Epidermal melanocyte (primary cell): ENCODE measurements around the gene HS3ST3A1.
A peak's percentile ranks its signal among the peaks of the same experiment; 100 is the strongest.
"Not testable (repeated sequence)": the region's sequence is repeated elsewhere in the genome, so short reads cannot be mapped to it uniquely, and the experiment has no call there.

Source experiments
- DNase-seq: peaks from one replicate; pipeline ENCODE4 v3.0.0; 2011; ENCODE audit warnings: low spot score; ENCODE audit not compliant: insufficient read length

The HS3ST3A1 gene

DNA sequence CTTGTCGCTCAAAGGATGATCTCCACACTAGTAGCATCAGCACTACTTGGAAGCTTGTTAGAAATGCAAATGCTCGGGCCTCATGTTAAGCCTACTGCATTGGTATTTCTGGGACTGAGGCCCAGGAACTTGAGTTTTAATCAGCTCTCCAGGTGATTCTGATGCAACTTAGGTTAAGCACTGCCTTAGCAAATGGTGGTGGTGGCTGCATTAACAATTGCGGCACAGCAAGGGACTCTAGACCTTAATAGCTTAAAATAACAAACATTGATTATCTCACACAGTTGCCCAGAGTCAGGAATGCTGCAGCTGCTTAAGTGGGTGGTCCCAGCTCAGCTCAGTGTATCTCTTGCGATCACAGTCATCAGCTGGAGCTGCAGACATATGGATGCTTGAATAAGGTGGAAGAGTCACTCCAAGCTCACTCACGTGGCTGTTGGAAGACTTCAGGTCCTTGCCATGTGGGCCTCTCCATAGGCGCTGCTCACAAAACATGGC lies 25.8 kb downstream of the HS3ST3A1 start:
- no peak for DNase-seq

DNA sequence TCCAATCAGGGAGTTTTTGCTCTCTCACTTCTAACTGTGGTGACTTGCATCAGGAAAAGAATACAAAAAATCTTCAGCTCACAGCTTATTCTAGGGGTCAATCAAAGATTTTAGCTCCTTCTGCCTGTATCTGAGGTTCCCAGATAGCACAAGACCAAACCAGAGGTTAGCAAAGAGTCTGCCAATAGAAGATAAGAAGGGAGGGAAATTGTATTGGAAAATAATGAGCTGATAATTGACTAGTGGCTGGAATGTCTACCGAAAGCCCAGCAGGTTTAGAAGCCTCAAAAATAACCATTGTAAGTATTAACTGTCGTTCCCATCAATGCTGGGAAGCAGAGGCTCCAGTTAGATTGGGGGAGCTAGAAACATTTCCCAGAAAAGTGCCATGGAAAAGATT lies 26.3 kb downstream of the HS3ST3A1 start:
- no peak for DNase-seq

DNA sequence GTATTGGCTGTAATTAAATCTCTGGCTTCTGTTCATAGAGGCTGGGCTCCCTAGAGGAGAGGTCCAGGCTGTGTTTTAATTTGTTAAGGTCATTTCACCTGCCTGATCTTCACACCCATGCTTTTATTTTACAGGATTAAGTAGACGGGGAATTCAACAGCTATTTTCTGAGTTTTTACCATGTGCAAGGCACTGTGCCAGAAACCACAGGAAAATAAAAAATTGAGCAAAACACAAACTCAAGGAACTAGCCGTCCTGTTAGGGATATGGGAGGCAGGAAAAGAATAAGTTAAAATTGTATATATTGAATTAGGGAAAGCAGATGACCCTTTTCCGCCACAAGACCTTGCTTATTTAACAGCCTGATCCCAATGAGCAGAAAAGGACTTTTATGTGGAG lies 29.1 kb downstream of the HS3ST3A1 start:
- no peak for DNase-seq

DNA sequence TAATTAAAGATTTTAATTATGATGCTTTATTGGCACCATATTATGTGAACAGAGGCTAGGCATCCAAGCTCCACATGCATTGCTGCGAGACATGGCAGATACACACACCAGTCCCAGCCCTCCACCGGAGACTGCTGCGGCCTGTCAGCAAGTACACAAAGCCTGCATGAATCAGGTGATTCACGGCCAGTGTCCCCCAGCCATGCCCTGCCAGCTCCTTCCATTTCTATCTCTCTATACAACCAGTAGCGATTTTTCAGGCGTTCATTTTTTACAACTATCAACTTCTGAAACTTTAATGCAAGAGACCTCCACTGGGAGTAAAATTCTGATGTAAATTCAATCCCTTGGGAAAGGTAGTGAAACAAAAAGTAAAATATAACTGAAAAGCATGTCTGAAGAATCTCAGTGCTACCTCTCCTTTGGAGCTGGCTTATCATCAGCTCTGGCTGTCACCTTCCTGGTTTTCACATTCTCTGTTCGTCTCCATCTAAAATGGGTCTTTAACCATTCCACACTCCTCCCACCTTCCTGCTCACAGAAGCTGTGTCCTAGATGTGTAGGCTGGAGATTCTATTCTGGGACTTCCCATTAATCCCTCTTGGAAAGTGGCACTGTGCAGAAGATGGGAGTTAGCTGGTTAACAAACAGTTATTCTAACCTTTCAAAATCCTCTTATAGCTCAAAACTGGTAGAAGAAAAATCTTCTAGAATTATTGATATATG lies 32.2 kb downstream of the HS3ST3A1 start:
- DNase-seq, result no peak

DNA sequence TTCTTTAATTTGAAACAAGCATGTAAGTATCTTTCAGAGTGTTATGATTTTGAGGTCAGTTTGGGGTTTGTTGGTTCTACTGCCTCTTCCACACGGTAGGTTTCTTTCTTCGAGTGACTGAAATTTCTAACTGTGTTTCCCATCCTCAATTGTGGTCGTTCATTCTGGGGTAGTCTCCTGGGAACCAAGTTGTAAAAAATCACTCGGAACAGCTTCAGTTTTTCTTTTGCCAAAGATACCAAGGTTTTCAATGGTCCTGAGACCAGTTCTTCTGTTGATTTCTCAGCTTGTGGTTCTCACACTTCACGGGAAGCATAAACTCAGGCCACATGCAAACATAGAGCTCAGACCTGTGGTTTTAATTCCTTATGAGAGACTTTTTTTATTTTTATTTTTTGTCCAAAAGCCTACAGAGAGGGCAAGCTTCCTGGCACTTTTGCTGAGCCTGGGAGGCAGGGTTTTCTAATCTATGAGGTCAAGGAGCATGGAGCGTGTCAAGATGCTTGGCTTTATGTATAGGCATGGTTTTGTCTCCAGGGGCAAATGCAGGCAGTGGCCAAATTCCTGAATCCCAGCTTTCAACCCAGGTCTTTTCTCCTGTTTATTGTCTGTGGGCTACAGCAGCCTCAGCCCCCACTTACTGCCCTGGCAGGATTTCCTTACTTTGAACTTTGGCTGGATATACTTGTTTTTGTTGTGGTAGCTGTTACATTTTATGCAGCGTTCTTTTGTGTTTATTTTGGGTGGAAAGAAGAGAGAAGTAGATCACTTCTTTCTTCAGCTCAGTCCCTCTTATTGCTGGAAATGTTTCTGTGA lies 32.9 kb downstream of the HS3ST3A1 start:
- DNase-seq, result no peak

DNA sequence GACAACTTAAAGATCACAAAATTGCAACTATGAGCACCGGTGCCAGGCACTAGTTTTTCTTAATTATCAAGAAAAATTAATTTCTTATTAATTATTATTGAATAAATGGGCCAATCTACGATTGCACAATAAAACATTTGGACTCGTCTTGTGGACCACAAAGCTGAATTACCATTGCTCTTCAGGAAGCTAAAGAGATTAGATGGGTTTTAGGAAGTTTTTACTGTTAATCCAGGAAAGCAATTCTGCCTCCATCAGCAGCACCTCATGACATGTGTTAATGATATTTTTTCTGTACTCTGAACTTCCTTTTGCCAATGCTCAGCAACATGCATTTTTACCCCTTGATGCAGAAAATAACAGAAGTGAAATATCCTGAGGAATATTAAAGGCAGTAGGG lies 37.9 kb downstream of the HS3ST3A1 start:
- no peak for DNase-seq

DNA sequence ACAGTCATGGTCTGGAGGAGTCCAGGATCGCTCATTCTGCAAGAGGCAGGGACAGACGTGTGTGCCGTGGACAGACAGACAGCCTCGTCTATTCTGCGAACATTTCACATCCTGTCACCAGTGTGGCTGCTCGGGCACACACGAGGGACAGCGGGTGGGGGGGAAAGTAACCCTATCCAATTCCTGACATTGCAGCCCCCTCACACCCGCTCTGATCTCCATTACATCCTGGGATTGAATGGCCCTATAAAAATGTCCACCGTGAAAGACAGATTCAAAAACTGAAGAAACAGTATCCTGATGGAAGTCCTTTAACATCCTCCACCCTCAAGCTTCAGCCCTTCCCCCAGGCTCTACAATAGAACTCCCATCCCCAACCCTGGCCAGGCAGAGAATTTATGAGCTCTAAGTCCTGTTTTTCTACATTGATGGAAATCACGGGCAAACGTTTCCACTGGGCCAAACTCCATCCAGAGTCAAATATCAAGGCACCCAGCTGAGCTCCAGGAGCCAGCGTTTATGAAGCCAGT lies 39.4 kb downstream of the HS3ST3A1 start:
- peak; percentile 64 for DNase-seq

DNA sequence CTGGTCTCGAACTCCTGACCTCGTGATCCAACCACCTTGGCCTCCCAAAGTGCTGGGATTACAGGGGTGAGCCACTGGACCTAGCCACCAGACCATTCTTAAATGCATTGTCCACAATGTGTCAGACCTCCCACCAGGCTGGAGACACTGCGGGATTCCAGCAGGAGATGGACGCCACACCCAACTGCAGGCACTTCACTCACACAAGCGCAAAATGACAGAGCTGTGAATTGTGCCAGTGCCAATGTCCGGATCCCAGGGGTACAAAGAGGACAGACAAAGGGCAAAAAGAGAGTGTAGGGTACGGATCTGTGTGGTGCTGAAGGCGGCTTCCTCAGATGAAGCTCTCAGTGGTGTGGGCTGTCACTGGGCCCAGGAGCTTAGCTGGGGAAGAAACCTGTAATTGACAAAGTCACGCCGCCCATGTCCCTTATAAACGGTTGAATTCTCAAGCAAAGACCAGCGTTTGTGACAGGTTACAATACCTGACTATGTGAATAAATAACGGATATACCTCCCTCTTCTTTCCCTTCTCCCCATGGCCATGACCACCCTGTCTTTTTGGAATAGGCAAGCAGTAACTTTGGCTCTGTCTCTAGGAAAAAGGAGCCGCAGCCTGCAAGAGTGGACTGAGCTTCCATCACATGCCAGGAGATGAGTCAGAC lies 40.0 kb downstream of the HS3ST3A1 start:
- no peak for DNase-seq

DNA sequence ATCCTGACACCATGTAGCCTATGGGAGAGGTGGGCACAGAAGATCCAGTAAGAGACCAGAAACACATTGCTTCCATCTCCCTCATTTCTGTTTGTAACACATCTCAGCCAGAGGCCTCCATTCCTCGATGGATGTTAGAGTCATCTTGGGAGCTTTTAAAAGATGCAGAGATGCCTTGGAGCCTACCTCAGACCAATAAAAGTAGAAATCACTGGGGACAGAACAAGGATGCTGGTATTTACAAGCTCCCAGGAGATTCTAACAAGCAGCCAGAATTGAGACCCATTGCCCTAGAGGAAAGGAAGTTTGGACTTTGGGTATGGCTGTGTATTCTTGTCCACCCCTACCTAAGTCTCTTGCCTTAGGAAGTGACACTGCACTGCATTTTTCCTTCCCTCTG lies 40.8 kb downstream of the HS3ST3A1 start:
- no peak for DNase-seq

DNA sequence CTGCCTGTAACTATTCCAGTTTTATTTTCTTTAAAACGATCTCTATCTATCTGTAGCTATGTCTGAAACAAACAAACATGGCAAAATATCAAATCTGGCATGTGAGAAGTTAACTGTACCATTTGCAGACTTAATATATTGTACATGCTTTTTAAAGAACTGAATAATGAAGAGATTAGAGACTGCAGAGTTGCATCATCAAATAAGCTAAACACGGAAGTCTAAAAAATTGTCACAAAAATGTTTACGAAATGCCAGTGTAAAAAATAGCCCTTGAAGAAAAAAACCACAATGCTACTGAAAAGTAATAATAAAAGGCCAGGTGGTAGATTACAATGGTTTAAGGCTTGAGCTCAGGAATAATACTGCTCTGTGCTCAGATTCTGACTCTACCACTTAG lies 43.1 kb downstream of the HS3ST3A1 start:
- no peak for DNase-seq

DNA sequence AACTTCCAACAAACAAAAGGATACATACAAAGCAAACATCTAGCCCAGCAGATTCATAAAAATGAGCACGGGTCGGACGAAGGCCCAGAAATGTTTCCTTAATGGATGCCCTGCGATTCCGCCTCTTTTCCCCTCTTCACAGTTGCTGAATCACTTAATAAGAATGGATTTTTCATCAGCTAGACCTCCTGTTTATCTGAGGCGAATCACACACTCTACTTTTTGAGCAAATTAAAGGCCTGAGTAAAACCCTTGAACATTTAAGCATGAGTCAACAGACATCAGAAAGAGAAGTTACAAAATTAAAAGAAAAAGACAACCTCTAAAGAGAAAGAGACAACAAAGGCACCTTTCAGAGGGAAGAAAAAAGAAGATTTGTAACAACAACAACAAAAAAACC lies 44.7 kb downstream of the HS3ST3A1 start:
- no peak for DNase-seq

DNA sequence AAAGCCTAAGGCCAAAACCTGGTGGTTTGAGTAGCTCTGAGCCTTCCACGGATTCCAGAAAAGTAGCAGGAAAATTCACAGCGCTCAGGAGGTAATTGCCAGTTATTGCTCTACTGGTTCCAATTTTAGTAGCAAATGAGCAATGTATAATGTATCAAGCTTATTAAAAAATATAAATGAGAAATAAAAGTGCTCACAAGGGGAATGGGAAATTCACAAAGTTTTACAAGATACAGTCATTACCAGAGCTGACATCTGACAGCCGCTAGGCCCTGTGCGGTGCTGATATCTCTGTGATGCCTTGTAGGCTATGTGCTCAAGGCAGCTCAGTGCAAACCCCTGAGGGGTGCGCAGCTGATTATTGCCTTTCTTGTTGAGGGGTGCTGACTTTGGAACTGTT lies 47.5 kb downstream of the HS3ST3A1 start:
- DNase-seq, result no peak

DNA sequence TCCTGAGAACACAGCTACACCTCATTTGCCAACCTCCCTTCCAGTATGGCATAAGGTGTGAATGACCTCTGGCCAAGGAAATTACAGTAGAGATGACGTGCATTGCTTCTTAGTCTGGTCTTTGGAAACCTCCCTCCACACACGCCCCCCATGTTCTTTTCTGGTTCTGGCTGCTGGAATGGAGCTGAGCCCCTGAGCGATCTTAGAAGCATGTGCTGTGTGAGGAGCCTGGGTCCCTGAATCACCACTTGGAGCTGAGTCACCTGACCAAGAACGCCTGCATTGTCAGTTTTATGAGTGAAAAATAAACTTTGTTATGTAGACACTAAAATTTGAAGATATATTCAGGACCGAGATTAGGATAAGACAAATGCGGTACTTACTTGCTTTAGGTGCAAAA lies 51.4 kb downstream of the HS3ST3A1 start:
- DNase-seq, result no peak

DNA sequence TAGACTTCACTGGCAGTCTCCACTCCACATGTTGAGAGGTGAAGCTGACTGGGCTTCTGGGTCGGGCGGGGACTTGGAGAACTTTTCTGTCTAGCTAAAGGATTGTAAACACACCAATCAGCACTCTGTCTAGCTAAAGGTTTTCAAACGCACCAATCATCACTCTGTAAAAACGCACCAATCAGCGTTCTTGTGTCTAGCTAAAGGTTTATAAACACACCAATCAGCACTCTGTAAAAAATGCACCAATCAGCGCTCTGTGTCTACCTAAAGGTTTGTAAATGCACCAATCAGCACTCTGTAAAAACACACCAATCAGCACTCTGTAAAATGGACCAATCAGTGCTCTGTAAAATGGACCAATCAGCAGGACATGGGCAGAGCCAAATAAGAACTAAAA lies 53.2 kb downstream of the HS3ST3A1 start:
- not testable (repeated sequence) for DNase-seq

DNA sequence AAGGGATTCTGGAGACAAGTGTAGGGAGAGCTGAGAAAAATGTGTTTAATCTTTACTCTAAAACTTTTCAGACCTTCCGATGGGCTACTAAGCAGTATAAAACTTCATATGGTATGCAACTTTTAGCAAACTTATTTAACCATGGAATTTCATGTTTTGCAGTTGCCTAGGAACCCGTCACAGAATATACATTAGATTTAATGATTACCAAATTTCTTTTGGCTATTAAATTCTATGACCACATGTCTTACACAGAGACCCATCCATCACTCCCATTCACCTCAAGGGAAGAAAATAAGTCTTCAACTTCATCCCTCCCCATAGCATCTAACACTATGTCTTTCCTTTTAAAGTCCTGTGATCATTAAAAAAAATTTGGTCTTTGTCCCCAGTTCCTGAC lies 54.9 kb downstream of the HS3ST3A1 start:
- no peak for DNase-seq

DNA sequence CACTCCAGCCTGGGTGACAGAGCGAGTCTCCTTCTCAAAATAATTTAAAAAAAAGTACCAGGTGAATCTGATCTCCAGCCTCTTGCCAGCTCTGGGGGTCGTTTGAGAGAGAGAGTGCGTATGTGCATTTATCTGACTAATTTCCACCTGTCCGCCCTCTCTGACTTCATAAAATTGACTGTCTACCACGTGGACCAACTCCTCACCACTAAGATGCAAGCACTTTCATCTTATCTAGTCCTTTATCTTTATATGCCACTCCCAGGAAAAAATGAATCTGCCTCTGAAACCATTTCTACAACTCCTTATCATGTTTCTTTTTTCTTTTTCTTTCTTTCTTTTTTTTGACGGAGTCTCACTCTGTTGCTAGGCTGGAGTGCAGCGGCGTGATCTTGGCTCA lies 55.8 kb downstream of the HS3ST3A1 start:
- no peak for DNase-seq

DNA sequence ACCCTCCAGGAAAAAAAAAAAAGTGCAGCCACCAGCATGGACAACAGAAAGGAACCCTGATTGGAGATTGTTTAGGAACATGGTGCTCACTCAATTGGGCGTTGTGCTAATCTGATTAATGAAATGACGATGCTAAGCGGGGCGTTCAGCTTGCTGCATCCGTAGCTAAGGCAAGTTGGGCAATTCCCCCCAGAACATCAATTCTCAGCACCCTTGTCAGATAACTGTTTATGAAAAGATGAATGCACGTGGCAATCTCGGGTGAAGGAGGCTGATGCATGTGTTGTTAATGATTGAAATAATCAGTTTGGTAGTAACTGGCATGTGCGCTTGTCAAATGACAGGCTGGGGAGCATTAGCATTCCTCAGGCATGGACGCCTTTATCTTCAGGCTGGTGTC lies 57.0 kb downstream of the HS3ST3A1 start:
- DNase-seq, result no peak

DNA sequence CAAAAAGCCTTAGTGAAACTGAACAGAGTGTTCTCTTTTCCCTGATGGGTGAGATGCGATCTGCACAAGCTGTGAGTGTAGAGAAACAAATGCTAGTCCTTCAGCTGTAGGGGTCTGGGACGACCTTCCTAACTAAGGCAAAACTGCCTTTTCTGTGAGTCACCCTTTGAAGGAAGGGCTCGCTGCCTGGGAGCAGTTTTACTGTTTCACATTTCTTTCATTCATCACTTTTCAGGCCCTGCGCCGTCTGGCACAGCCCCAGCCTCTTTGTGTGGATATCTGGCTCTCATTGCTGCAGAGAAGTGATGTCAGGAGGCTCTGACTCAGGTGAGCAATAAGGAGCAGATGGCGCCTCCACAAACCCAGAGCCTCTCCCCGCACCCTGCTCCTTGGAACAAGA lies 57.4 kb downstream of the HS3ST3A1 start:
- no peak for DNase-seq

DNA sequence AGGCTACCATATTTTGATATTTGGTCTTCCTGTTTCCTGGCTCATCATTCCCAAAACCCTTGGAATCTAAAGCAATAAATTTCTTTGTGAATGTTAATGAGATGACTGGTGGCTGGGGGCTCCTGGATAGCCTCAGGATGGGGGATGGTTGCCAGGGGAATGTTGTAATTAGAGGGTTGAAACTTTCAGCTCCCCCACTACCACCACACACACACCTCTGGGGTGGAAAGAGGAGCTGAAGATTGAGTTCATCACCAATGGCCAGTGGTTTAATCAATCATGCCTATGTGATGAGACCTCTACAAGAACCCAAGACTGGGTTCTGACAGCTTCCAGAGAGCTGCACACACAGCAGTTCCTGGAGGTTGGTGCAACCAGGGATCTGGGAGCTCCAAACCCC lies 59.1 kb downstream of the HS3ST3A1 start:
- DNase-seq, result no peak

DNA sequence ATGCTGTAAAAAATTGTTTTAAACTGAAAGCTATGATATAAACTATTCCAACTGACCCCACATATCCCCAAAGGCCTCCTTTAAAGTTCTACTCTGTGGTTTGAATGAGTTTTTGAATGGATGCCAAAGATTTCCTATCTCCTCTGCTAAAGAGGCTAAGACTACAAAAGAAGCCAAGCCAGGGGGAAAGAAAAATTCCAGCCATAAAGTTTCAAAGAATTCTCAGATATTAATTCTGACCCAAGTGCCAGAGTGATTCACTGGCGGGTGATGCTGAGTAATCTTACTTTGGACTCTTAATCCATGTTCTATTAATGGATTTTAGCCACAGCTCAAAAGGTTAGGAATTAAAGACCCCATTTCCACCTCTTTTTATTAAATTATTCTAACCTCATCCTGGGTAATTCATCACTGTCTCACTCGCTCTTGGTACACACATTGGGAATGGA lies 60.7 kb downstream of the HS3ST3A1 start:
- peak; percentile 48 for DNase-seq

DNA sequence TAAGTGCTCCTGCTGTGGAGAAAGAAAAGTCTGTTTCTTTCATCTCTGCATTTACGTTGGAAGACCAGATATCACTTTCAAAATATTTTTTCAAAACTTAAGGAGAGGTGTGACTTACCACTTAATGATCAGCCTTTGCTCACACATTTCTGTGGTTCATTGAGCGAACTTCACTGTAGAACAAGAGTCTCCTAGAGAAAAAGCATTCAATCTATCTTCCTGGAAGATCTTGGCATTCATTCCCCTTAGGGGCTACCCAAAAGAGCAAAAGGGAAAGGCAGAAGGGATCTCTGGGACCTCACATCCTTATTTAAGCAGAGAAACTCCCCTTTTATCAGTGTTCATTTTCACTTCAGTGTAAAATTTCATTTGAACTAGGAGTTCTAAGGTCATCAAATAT lies 61.2 kb downstream of the HS3ST3A1 start:
- DNase-seq, result no peak

DNA sequence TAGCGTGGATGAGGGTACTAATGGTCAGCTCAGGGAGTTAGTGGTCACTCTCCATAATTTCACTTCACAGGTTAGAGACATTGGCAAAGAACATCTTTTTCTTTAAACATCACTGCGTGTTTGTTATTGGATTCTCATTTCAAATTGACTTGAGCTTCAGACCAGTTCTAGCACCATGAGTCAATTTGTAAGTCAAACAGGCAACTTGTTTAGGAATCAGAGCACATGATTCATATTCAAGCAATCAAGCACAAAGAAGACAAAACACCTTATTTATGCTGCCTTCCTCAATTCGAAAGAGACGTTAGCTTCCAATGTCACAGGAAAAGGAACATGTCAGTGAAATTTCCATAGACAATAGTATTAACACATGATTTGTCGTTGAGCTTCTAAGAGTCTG lies 62.3 kb downstream of the HS3ST3A1 start:
- DNase-seq, result no peak
